NCI-H2196 treated with DMSO at 0.1 percent for 48 hours (cell line): ENCODE data around the gene OTOP3.

Source experiments
- DNase-seq: peaks from one replicate; lab custom pipeline; 2025; ENCODE audit not compliant: unreplicated experiment; lab: John Stamatoyannopoulos, UW

Gene OTOP3

DNA sequence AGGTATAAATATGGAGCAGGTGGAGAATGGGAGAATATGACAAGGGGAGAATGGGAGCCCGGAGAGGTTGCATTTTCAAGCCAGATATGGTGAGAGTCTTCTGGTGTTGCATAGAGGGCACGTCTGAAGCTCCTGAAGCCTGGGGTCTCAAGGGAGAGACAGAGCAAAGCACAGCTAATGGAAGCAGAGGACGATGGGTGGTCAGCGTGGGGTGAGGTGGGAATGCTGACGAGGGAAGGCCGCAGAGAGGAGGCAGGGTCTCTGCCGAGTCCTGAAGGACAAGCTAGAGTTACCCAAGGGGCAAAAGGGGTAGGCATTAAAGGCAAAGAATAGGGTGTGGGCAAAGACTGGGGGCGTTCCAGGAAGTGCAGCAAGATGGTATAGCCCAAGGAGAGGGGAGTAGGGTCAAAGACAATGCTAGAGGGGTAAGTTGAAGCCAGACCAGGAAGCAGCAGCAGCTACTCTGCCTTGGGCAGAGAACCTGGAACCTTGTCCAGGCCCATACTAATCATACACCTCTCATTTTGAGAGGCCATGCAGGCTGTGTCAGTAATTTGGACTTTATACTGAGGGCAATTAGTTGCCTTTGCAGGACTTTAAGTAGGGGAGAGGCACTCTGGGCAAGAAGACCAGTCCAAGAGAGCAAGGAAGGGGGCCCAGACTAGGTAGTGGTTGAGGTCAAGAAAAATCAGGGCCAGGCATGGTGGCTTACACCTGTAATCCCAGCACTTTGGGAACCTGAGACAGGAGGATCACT lies 2.7 kb downstream of the OTOP3 start:
- DNase-seq: no peak

DNA sequence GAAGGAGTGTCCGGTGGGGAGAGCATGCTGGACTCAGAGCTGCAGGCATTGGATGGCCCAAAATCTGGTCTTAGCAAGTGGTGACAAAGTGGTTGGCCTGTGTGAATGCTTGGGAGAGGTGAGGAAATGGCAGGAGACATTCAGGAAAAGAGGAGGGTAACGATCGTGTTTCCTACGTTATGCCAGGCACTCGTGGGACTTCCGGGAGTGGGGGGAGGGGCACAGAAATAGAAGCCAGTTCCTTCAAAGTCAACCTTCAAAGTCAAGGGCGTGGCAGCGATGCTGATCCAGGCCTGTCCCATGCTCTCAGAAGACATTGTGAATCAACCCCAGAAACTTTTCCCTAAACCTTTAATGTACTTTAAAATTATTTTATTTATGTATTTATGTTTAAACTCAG lies 3.8 kb downstream of the OTOP3 start:
- no peak for DNase-seq

DNA sequence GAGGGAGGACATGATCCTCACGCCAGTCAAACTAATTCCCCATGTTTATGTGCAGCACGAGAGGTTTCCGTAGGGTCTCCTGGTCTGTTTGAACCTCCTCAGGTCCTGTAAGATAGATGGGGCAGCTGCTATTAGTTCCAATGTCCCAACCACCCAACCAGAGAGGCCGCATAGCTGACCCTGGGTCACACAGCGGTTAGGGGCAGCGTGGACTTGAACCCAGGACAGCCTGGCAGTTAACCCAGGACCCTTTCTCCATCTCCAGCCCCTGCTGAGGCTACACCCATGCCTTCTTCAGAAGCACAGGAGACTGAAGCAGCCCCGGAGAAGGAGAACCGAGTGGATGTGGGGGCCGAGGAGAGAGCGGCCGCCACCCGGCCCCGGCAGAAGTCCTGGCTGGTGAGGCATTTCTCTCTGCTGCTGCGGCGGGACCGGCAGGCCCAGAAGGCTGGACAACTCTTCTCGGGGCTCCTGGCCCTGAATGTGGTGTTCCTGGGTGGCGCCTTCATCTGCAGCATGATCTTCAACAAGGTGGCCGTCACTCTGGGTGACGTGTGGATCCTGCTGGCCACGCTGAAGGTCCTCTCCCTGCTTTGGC lies 5.5 kb downstream of the OTOP3 start:
- DNase-seq: no peak

DNA sequence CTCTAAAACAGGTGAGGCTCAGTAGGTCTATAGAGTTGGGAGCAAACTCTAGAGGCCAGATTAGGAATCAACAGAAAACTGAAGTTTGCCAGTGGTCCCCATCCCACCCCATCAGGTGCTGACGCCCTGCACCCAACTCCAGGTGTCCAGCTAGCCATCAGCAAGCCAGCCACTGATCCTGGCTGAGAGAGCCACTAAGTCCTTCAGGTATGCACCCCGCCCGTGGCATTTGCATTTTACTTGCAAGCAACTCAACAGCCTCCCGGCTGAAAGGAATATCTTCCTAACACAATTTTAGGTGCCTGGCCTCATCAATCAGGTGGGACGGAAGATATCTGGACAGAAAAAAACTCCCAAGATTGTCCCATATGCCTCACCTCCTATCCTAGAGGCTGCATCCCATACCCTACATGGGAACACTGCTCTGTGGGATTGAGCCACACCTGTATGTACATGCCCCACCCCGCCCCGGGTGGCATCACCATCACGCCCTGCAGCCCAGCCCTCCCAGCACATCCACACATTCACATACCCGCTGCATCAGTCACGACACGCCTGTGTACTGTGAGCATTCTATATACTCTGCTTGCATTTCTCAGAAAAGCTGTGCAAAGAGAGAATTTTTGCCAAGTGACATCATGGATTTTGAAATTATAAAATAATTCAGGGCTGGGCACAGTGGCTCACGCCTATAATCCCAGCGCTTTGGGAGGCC lies 8.3 kb downstream of the OTOP3 start:
- no peak for DNase-seq

DNA sequence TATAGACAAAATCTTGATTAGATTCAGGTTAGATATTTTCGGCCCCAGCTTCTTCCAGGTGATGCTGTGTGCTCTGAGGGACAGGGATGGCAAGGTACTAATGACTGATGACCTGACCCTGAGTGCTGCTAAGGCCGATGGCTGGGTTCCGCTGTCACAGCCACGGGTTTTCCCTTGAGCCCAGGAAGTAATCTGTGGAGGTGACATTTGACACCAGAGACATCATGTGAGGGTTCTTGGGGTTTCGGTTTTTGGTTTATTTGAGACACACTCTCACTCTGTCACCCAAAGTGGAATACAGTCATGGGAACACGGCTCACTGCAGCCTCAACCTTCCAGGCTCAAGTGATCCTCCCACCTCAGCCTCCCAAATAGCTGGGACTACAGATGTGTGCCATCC lies 9.8 kb downstream of the OTOP3 start:
- no peak for DNase-seq

- no peak for DNase-seq
These were observed 10.9 kb downstream of the OTOP3 start for GRCh38 chr17:74946641-74947040.

- DNase-seq: no peak
These were observed 11.5 kb downstream of the OTOP3 start for GRCh38 chr17:74947041-74947754.

GRCh38 chr17:74949455-74950115 lies 13.9 kb downstream of the OTOP3 start:
- peak; percentile 42 for DNase-seq

DNA sequence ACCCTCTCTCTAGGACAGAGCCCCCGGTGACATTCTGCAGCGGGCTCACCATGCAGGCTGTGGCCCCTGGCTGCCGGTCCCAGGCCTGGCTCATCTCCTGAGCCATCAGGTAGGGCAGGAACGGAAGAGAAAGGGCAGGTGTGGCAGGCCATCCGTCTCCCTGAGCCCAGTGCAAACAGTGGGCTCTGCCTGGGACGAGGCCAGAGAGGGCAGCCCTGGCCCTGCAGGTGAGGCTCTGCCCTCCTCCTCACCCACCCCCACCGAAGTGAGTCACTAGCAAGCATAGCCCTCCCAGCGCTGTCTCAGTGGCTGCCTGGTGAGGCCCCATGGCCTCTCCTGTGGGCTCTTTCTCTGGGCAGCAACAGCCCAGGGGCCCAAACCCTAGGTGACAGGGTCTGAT lies 14.5 kb downstream of the OTOP3 start:
- peak; percentile 51 for DNase-seq

DNA sequence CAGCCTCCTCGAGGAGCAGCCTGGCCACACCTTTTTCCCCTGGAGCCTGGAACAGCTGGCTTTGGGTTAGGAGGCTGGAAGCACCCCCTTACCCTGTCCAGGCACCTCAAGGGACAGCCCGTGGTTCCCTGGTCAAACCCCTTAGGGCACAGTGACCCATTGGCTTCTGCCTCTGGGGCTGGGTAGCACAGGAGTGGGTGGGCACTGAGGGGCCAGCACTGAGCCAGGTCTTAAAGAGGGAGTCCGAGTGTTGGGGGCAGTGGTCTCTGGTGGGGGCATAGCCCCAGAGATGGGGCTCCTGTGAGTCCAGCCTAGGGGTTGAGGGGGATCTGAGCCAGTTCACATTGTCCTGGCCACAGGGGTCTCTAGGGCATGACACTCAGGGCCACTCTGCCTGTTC lies 15.4 kb downstream of the OTOP3 start:
- no peak for DNase-seq

- no peak for DNase-seq
These were observed 16.2 kb downstream of the OTOP3 start for GRCh38 chr17:74951680-74952421.

DNA sequence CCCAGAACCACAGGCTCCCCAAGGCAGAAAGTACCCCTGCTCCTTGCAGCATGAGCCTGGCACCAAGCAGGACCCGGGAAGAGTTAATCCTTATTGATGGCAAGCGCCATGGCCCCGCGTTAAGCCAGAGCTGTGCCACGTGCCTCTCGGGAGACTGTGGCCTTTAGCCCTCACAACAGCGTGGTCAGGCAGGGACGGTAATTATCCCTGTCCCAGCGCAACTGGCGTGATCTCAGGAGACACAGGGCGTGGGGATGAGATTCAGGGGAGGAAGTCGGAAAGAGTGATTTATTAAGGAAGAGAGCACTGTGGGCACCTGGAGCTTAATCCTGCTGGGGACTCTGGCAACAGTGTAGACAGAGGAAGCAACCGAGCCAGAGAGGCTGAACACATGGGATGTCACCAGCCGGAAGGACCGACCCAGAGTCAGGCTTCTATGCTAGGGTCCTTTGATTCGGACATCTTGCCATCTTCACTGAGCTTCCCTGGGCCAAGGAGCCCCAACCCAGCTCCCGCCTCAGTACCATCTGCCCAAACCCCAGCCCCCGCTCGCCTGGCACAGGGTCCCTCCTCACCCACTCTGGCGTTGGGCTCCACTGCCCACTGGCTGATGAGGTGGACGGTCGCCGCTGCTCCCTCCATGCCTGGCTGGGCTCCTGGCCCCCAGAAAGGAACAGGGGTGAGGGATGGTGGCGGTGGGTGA lies 16.9 kb downstream of the OTOP3 start:
- DNase-seq: no peak

GRCh38 chr17:74953134-74953687 lies 17.5 kb downstream of the OTOP3 start:
- no peak for DNase-seq

DNA sequence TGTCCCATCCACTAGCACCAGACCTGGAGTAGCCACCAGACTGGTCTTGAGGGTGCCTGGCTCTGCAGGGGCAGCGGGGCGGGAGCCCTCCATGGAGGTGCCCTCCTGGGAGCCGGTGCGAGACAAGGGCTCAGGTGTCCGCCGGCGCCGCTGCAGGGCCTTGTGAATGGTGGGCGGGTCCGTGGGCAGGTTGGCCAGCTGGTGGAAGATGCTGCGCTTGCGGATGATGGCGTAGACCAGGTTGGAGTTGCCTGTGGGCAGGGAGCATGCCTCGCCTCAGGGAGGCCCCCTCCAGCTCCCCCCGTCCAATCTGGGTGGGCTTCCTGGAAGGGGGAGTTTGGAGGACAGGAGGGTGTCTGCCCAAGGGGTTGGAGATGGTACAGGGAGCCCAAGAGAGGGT lies 18.4 kb downstream of the OTOP3 start:
- no peak for DNase-seq

DNA sequence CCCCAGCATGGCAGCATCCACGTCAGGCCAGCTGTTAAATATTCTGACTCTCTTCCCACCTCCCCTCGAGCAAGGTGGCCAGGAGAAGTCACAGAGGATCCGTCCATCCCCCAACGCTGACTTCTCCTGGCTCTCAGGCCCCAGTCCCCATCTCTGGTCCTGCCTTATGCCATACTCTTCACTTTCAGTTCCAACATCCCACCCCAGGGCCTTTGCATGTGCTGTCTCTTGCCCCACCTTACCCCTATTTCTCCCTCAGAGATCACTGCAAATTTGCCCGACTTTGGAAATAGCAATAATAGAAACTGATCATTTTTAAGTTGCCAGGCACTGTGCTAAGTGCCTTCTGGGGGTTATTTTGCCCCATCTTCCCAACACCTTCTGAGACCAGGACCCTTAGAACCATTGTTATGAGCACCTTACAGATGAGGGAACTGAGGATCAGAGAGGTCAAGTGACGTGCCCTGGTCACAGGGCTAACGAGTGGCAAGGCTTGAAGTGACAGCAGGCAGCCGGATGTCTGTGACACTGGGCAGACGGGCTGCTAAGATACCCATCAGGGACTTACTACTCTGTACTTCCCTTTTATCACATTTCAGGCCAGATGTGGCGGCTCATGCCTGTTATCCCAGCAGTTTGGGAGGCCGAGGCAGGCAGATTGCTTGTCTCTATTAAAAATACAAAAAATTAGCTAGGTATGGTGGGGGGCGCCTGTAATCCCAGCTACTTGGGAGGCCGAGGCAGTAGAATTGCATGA lies 19.1 kb downstream of the OTOP3 start:
- no peak for DNase-seq

GRCh38 chr17:74956093-74956492 lies 20.4 kb downstream of the OTOP3 start:
- no peak for DNase-seq

DNA sequence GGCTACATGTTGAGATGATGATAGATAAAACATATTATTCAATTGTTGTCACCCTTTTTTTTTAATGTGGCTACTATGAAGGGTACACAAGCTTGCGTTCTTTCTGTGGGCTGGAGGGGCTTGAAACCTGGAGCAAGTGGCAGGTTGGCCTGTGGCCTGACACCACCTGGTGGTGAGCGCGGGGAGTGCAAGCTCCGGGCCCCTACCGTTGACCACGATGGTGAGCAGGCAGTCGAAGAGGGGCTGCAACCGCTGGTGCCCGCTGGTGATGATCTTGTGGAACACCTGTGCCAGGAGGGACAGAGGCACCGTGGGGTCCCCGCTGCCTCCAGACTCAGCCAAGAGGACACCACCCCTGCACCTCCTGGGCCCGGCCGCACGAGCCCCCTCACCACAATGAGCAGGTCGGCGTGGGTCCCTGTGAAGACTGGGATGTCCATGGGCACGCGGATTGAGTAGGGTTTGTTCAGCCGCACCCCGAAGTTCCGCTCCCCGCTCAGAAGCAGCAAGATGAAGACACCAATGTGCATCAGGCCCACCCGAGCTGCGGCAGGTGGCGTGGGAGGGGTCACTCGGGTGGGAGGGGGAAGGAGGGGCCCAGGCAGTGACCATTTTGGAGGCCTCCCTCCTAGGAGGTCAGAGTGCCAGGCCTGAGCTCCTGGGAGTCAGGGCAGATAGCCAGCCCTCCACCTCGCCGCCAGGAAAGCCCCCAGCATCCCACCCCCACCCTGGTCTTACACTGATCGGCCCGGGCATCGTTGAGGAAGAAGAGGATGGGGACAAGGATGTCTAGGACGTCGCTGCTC lies 22.4 kb downstream of the OTOP3 start:
- no peak for DNase-seq
